ENCODE data around the gene COL11A1. TPM values are rescaled to one million over a fixed set of nuclear protein-coding genes. Genes with fewer than 3 reads are reported as not detected.

The COL11A1 gene
- total RNA-seq, 2 experiments from 2014 or later, result not detected

GRCh38 chr1:103111926-103112325, 3.6 kb upstream of the COL11A1 start:
- H3K4me1 Mint-ChIP-seq (ENCODE audit: low read depth), result peaks cover 7% of the 10 kb centered on the region
- intact Hi-C loops (cut with micrococcal nuclease), result no loop called here
- H3K9me3 Mint-ChIP-seq, result no peaks in the 10 kb centered on the region
- DNase-seq, result no peak
- H3K27me3 Mint-ChIP-seq, result peaks cover 24% of the 10 kb centered on the region
- ChIA-PET CTCF (no interaction called here), POLR2A (no interaction called here)
- H3K27ac Mint-ChIP-seq, result no peak overlapping the region
- no peaks in the 10 kb centered on the region for H3K36me3 Mint-ChIP-seq
- no peak overlapping the region for H3K4me3 Mint-ChIP-seq

GRCh38 chr1:103110701-103111100, 2.4 kb upstream of the COL11A1 start:
- ChIA-PET CTCF (no interaction called here), POLR2A (no interaction called here)
- H3K27me3 Mint-ChIP-seq, result peaks cover 32% of the 10 kb centered on the region
- H3K27ac Mint-ChIP-seq, result no peak overlapping the region
- H3K4me1 Mint-ChIP-seq (ENCODE audit: low read depth), result peaks cover 14% of the 10 kb centered on the region
- no peaks in the 10 kb centered on the region for H3K36me3 Mint-ChIP-seq
- no peak overlapping the region for H3K4me3 Mint-ChIP-seq
- intact Hi-C loops (cut with micrococcal nuclease), result no loop called here
- no peak for DNase-seq
- H3K9me3 Mint-ChIP-seq, result no peaks in the 10 kb centered on the region

- H3K36me3 Mint-ChIP-seq, result no peaks in the 10 kb centered on the region
- peaks cover 14% of the 10 kb centered on the region for H3K4me1 Mint-ChIP-seq (ENCODE audit: low read depth)
- peaks cover 32% of the 10 kb centered on the region for H3K27me3 Mint-ChIP-seq
- no peak for DNase-seq
- no peak overlapping the region for H3K4me3 Mint-ChIP-seq
- no peak overlapping the region for H3K27ac Mint-ChIP-seq
- H3K9me3 Mint-ChIP-seq, result no peaks in the 10 kb centered on the region
- POLR2A ChIA-PET, result no interaction called here
- intact Hi-C loops (cut with micrococcal nuclease), result no loop called here
- CTCF ChIA-PET, result no interaction called here
Measured at GRCh38 chr1:103109311-103109920, 1.1 kb upstream of the COL11A1 start.

GRCh38 chr1:103107741-103108375, 464 bp downstream of the COL11A1 start:
- H3K4me1 Mint-ChIP-seq (ENCODE audit: low read depth), result peaks cover 14% of the 10 kb centered on the region
- H3K27ac Mint-ChIP-seq, result no peak overlapping the region
- no peaks in the 10 kb centered on the region for H3K9me3 Mint-ChIP-seq
- peaks cover 32% of the 10 kb centered on the region for H3K27me3 Mint-ChIP-seq
- ChIA-PET POLR2A (no interaction called here), CTCF (interaction anchor here (0.8 to 2.8 kb wide), 3 partner anchors 9 to 407 kb away, joined by 4 to 16 read pairs (median 12); no protein-coding TSS in a partner anchor)
- no peaks in the 10 kb centered on the region for H3K36me3 Mint-ChIP-seq
- no peak for DNase-seq
- H3K4me3 Mint-ChIP-seq, result no peak overlapping the region
- intact Hi-C loops (cut with micrococcal nuclease), result loop anchor here (2.0 kb wide), 1 partner anchor 355 kb away; no protein-coding TSS in a partner anchor

- Mint-ChIP-seq H3K36me3 (no peaks in the 10 kb centered on the region), H3K4me1 (ENCODE audit: low read depth) (peaks cover 14% of the 10 kb centered on the region), H3K9me3 (no peaks in the 10 kb centered on the region), H3K4me3 (no peak overlapping the region), H3K27ac (no peak overlapping the region), H3K27me3 (peaks cover 32% of the 10 kb centered on the region)
- CTCF ChIA-PET, result interaction anchor here (0.7 to 2.8 kb wide), 3 partner anchors 355 to 1490 kb away, joined by 3 to 16 read pairs (median 12); no protein-coding TSS in a partner anchor
- no peak for DNase-seq
- POLR2A ChIA-PET, result no interaction called here
- intact Hi-C loops (cut with micrococcal nuclease), result loop anchor here (1.0 to 2.0 kb wide), 2 partner anchors 356 to 409 kb away; no protein-coding TSS in a partner anchor
Measured at GRCh38 chr1:103106426-103107341, 1.6 kb downstream of the COL11A1 start.

GRCh38 chr1:103101399-103101798, 6.9 kb downstream of the COL11A1 start:
- H3K36me3 Mint-ChIP-seq, result no peaks in the 10 kb centered on the region
- H3K4me1 Mint-ChIP-seq (ENCODE audit: low read depth), result peaks cover 2% of the 10 kb centered on the region
- H3K27me3 Mint-ChIP-seq, result peaks cover 3% of the 10 kb centered on the region
- H3K27ac Mint-ChIP-seq, result no peak overlapping the region
- no peak for DNase-seq
- H3K9me3 Mint-ChIP-seq, result no peaks in the 10 kb centered on the region
- no peak overlapping the region for H3K4me3 Mint-ChIP-seq
- CTCF ChIA-PET, result no interaction called here
- POLR2A ChIA-PET, result no interaction called here
- intact Hi-C loops (cut with micrococcal nuclease), result no loop called here

GRCh38 chr1:103089221-103089620, 19.1 kb downstream of the COL11A1 start:
- H3K4me1 Mint-ChIP-seq (ENCODE audit: low read depth), result no peaks in the 10 kb centered on the region
- ChIA-PET POLR2A (no interaction called here), CTCF (no interaction called here)
- intact Hi-C loops (cut with micrococcal nuclease), result no loop called here
- DNase-seq, result no peak
- no peaks in the 10 kb centered on the region for H3K27me3 Mint-ChIP-seq
- H3K9me3 Mint-ChIP-seq, result no peaks in the 10 kb centered on the region
- H3K4me3 Mint-ChIP-seq, result no peak overlapping the region
- H3K27ac Mint-ChIP-seq, result no peak overlapping the region
- H3K36me3 Mint-ChIP-seq, result no peaks in the 10 kb centered on the region

GRCh38 chr1:103087256-103087655, 21.1 kb downstream of the COL11A1 start:
- CTCF ChIA-PET, result no interaction called here
- Mint-ChIP-seq H3K27ac (no peak overlapping the region), H3K36me3 (no peaks in the 10 kb centered on the region), H3K27me3 (no peaks in the 10 kb centered on the region), H3K4me3 (no peak overlapping the region), H3K4me1 (ENCODE audit: low read depth) (no peaks in the 10 kb centered on the region), H3K9me3 (no peaks in the 10 kb centered on the region)
- DNase-seq, result no peak
- POLR2A ChIA-PET, result no interaction called here
- intact Hi-C loops (cut with micrococcal nuclease), result no loop called here

- no peaks in the 10 kb centered on the region for H3K36me3 Mint-ChIP-seq
- intact Hi-C loops (cut with micrococcal nuclease), result no loop called here
- DNase-seq, result no peak
- no peaks in the 10 kb centered on the region for H3K9me3 Mint-ChIP-seq
- H3K4me1 Mint-ChIP-seq (ENCODE audit: low read depth), result no peaks in the 10 kb centered on the region
- ChIA-PET POLR2A (no interaction called here), CTCF (no interaction called here)
- H3K27ac Mint-ChIP-seq, result no peak overlapping the region
- no peaks in the 10 kb centered on the region for H3K27me3 Mint-ChIP-seq
- H3K4me3 Mint-ChIP-seq, result no peak overlapping the region
Measured at GRCh38 chr1:103084181-103084580, 24.1 kb downstream of the COL11A1 start.

- H3K9me3 Mint-ChIP-seq, result no peaks in the 10 kb centered on the region
- no peaks in the 10 kb centered on the region for H3K27me3 Mint-ChIP-seq
- no peaks in the 10 kb centered on the region for H3K4me1 Mint-ChIP-seq (ENCODE audit: low read depth)
- H3K27ac Mint-ChIP-seq, result no peak overlapping the region
- POLR2A ChIA-PET, result no interaction called here
- DNase-seq, result no peak
- intact Hi-C loops (cut with micrococcal nuclease), result no loop called here
- CTCF ChIA-PET, result no interaction called here
- H3K36me3 Mint-ChIP-seq, result no peaks in the 10 kb centered on the region
- H3K4me3 Mint-ChIP-seq, result no peak overlapping the region
Measured at GRCh38 chr1:103075316-103076000, 32.9 kb downstream of the COL11A1 start.

- CTCF ChIA-PET, result no interaction called here
- no peaks in the 10 kb centered on the region for H3K4me1 Mint-ChIP-seq (ENCODE audit: low read depth)
- intact Hi-C loops (cut with micrococcal nuclease), result no loop called here
Measured at GRCh38 chr1:103074224-103074623, 34.1 kb downstream of the COL11A1 start.

GRCh38 chr1:103069201-103069600, 39.1 kb downstream of the COL11A1 start:
- intact Hi-C loops (cut with micrococcal nuclease), result no loop called here
- ChIA-PET CTCF (no interaction called here), POLR2A (no interaction called here)
- DNase-seq, result no peak
- Mint-ChIP-seq H3K4me1 (ENCODE audit: low read depth) (no peaks in the 10 kb centered on the region), H3K4me3 (no peak overlapping the region), H3K36me3 (no peaks in the 10 kb centered on the region), H3K27me3 (no peaks in the 10 kb centered on the region), H3K27ac (no peak overlapping the region), H3K9me3 (no peaks in the 10 kb centered on the region)

More at GRCh38 chr1:103074224-103074623, 34.1 kb downstream of the COL11A1 start:
- Mint-ChIP-seq H3K4me3 (no peak overlapping the region), H3K27me3 (no peaks in the 10 kb centered on the region), H3K36me3 (no peaks in the 10 kb centered on the region), H3K9me3 (no peaks in the 10 kb centered on the region), H3K27ac (no peak overlapping the region)
- POLR2A ChIA-PET, result no interaction called here
- DNase-seq, result no peak

Measured in activated CD4-positive, alpha-beta memory T cell treated with anti-CD3 and anti-CD28 coated beads for 36 hours (primary cell).